Natural killer cell (primary cell): ENCODE results near the gene SLC38A9. TPM values are rescaled to one million over a fixed set of nuclear protein-coding genes. Genes with fewer than 3 reads are reported as not detected.

ENCODE experiments used
- ATAC-seq, 3 donors: fragments of 150-1000 bp in 2 of 3; fragments of 200-7000 bp in 1 of 3; cut with Tn5 transposase; 1 replicate in 1 of 3; 2 replicates in 2 of 3; pipeline ENCODE4 v1.10.0; 2021; ENCODE audit warnings: mild to moderate bottlenecking in 2 of 3, moderate library complexity in 2 of 3
- DNase-seq, 2 donors: peaks; one replicate each; pipeline versions ENCODE4 v3.0.0 to v3.0.0-alpha.2; 2013 to 2021; ENCODE audit warnings: mixed read lengths in 1 of 2
- H3K27ac ChIP-seq: one replicate; pipeline ENCODE4 v1.5.1; 2013; ENCODE audit warnings: mild to moderate bottlenecking, low read length
- H3K27me3 ChIP-seq: one replicate; pipeline ENCODE4 v1.6.1; 2013; ENCODE audit warnings: low read length; ENCODE audit not compliant: control insufficient read depth, insufficient read depth
- H3K36me3 ChIP-seq: one replicate; pipeline ENCODE4 v1.6.1; 2013; ENCODE audit warnings: low read length; ENCODE audit not compliant: control insufficient read depth, insufficient read depth
- H3K4me1 ChIP-seq: one replicate; pipeline ENCODE4 v1.6.1; 2013; ENCODE audit warnings: low read length; ENCODE audit not compliant: control insufficient read depth, insufficient read depth
- H3K4me3 ChIP-seq: one replicate; pipeline ENCODE4 v1.5.1; 2013; ENCODE audit warnings: low read length
- H3K9me3 ChIP-seq: one replicate; pipeline ENCODE4 v1.6.1; 2013; ENCODE audit warnings: low read length; ENCODE audit not compliant: control insufficient read depth, insufficient read depth
- H3K27ac Mint-ChIP-seq, 2 donors: one replicate each; pipeline ENCODE4 v1.8.0; 2022; ENCODE audit warnings: mild to moderate bottlenecking in 2 of 2, mixed read lengths in 2 of 2, moderate library complexity in 1 of 2
- H3K27me3 Mint-ChIP-seq, 2 donors: one replicate each; pipeline ENCODE4 v1.8.0; 2022; ENCODE audit warnings: low read depth in 2 of 2, mixed read lengths in 2 of 2
- H3K36me3 Mint-ChIP-seq: one replicate; pipeline ENCODE4 v1.8.0; 2022; ENCODE audit warnings: mixed read lengths
- H3K4me1 Mint-ChIP-seq, 2 donors: one replicate each; pipeline ENCODE4 v1.8.0; 2022; ENCODE audit warnings: mixed read lengths in 2 of 2
- H3K4me3 Mint-ChIP-seq: one replicate; pipeline ENCODE4 v1.8.0; 2022; ENCODE audit warnings: mild to moderate bottlenecking, moderate library complexity, mixed read lengths
- H3K9me3 Mint-ChIP-seq, 2 donors: one replicate each; pipeline ENCODE4 v1.8.0; 2022; ENCODE audit warnings: mixed read lengths in 2 of 2
- CTCF ChIP-seq: fragments of 200-600 bp; IDR thresholded peaks from one replicate; pipeline ENCODE4 v1.8.0; 2022; ENCODE audit warnings: antibody characterized with exemption
- WGBS: methylation state at CpG from one replicate; pipeline ENCODE4 v1.1.7; 2013; ENCODE audit warnings: missing lambda C conversion rate; ENCODE audit not compliant: insufficient coverage; 5-methylcytosine and 5-hydroxymethylcytosine counted together
- intact Hi-C: fragments of 100-400 bp; cut with micrococcal nuclease; formaldehyde crosslinking; loops from one replicate; pipeline ENCODE4 v1.14.2; 2022
- total RNA-seq, 4 donors: library from RNA; stranded (reverse); fragments of 120-200 nt in 1 of 4; gene quantifications; one replicate each; pipeline versions ENCODE4 v1.2.3 to v1.2.4, GENCODE V29; 2013 to 2022

SLC38A9 gene
- total RNA-seq, 3 donors from 2014 or later (not counting 1 experiment from before 2014, with no cell fraction given) = 20.6 to 33.9 (median 27.0) TPM

- Histone ChIP-seq H3K4me1 (peaks cover 14% of the 10 kb centered on the region), H3K4me3 (peak overlapping the region; percentile 96), H3K27me3 (no peaks in the 10 kb centered on the region), H3K27ac (peak overlapping the region; percentile 51), H3K9me3 (no peaks in the 10 kb centered on the region), H3K36me3 (peaks cover 4% of the 10 kb centered on the region)
- TF ChIP-seq CTCF = no peak
- H3K36me3 Mint-ChIP-seq = no peaks in the 10 kb centered on the region
- no peak for DNase-seq
- no peak for ATAC-seq
- 8% methylated on average over 18 of the region's 18 CpGs for whole genome bisulfite sequencing
- H3K4me1 Mint-ChIP-seq = peaks cover 11 to 17% of the 10 kb centered on the region in 2 donors
- peak overlapping the region; percentile 87 to 97 for H3K27ac Mint-ChIP-seq
- intact Hi-C loops = no loop called here
- H3K4me3 Mint-ChIP-seq = peak overlapping the region; percentile 98
- H3K27me3 Mint-ChIP-seq = peaks cover 4 to 14% of the 10 kb centered on the region in 2 donors
- H3K9me3 Mint-ChIP-seq = no peaks in the 10 kb centered on the region
These were observed 559 bp downstream of the SLC38A9 start for GRCh38 chr5:55711507-55712022.

GRCh38 chr5:55708732-55709131 is 3.4 kb downstream of the SLC38A9 start:
- Mint-ChIP-seq H3K36me3 (no peaks in the 10 kb centered on the region), H3K9me3 (no peaks in the 10 kb centered on the region), H3K27ac (no peak overlapping the region), H3K27me3 (no peaks in the 10 kb centered on the region), H3K4me3 (no peak overlapping the region), H3K4me1 (peaks cover 11 to 23% of the 10 kb centered on the region in 2 donors)
- TF ChIP-seq CTCF = no peak
- DNase-seq = no peak
- Histone ChIP-seq H3K4me3 (no peak overlapping the region), H3K9me3 (no peaks in the 10 kb centered on the region), H3K4me1 (peaks cover 14% of the 10 kb centered on the region), H3K27me3 (no peaks in the 10 kb centered on the region), H3K36me3 (peaks cover 6% of the 10 kb centered on the region), H3K27ac (no peak overlapping the region)
- intact Hi-C loops = no loop called here
- no peak for ATAC-seq

- Mint-ChIP-seq H3K36me3 (no peaks in the 10 kb centered on the region), H3K4me1 (peaks cover 3 to 8% of the 10 kb centered on the region in 2 donors), H3K4me3 (no peak overlapping the region), H3K27ac (no peak overlapping the region), H3K9me3 (no peaks in the 10 kb centered on the region), H3K27me3 (no peaks in the 10 kb centered on the region)
- intact Hi-C loops = no loop called here
- Histone ChIP-seq H3K9me3 (no peaks in the 10 kb centered on the region), H3K36me3 (peaks cover 7% of the 10 kb centered on the region), H3K4me1 (peaks cover 4% of the 10 kb centered on the region), H3K4me3 (no peak overlapping the region), H3K27me3 (no peaks in the 10 kb centered on the region), H3K27ac (no peak overlapping the region)
- DNase-seq (no peak), ATAC-seq (no peak)
- no peak for TF ChIP-seq CTCF
These were observed 5.9 kb downstream of the SLC38A9 start for GRCh38 chr5:55706230-55706629.

- H3K4me1 ChIP-seq = no peaks in the 10 kb centered on the region
- Mint-ChIP-seq H3K36me3 (no peaks in the 10 kb centered on the region), H3K27ac (no peak overlapping the region), H3K4me3 (no peak overlapping the region), H3K9me3 (no peaks in the 10 kb centered on the region), H3K4me1 (peaks cover 8 to 10% of the 10 kb centered on the region in 2 donors), H3K27me3 (no peaks in the 10 kb centered on the region)
- no peak for TF ChIP-seq CTCF
- ATAC-seq = no peak
- H3K9me3 ChIP-seq = no peaks in the 10 kb centered on the region
- H3K27me3 ChIP-seq = no peaks in the 10 kb centered on the region
- H3K36me3 ChIP-seq = peaks cover 3% of the 10 kb centered on the region
- intact Hi-C loops = no loop called here
- DNase-seq = no peak
- H3K27ac ChIP-seq = no peak overlapping the region
- WGBS = no CpG with 5 or more reads among the region's 1 CpG
- no peak overlapping the region for H3K4me3 ChIP-seq
These were observed 9.4 kb downstream of the SLC38A9 start for GRCh38 chr5:55702598-55703345.
